ENCODE results near the gene FZD7.
A peak's percentile ranks its signal among the peaks of the same experiment; 100 is the strongest.

FZD7 gene

GRCh38 chr2:202014759-202015211 lies 18.9 kb upstream of the FZD7 start:
- DNase-seq = no peak

- no peak for DNase-seq
These were observed 18.2 kb upstream of the FZD7 start for GRCh38 chr2:202015471-202015870.

GRCh38 chr2:202016579-202017227 lies 17.0 kb upstream of the FZD7 start:
- no peak for DNase-seq

- no peak for DNase-seq
These were observed 15.7 kb upstream of the FZD7 start for GRCh38 chr2:202017940-202018339.

- DNase-seq = peak; percentile 22
These were observed 14.7 kb upstream of the FZD7 start for GRCh38 chr2:202018950-202019349.

GRCh38 chr2:202019689-202020450 lies 13.8 kb upstream of the FZD7 start:
- DNase-seq = no peak

- DNase-seq = peak; percentile 50
These were observed 10.9 kb upstream of the FZD7 start for GRCh38 chr2:202022755-202023154.

GRCh38 chr2:202023198-202023903 lies 10.3 kb upstream of the FZD7 start:
- peak; percentile 94 for DNase-seq

- no peak for DNase-seq
These were observed 9.8 kb upstream of the FZD7 start for GRCh38 chr2:202023904-202024266.

GRCh38 chr2:202024871-202025270 lies 8.8 kb upstream of the FZD7 start:
- no peak for DNase-seq

GRCh38 chr2:202025816-202026215 lies 7.8 kb upstream of the FZD7 start:
- DNase-seq = no peak

GRCh38 chr2:202026507-202026906 lies 7.1 kb upstream of the FZD7 start:
- no peak for DNase-seq

- DNase-seq = no peak
These were observed 3.0 kb upstream of the FZD7 start for GRCh38 chr2:202030691-202031090.

GRCh38 chr2:202031246-202031951 lies 2.3 kb upstream of the FZD7 start:
- DNase-seq = no peak

GRCh38 chr2:202032846-202033316 lies 774 bp upstream of the FZD7 start:
- peak; percentile 72 for DNase-seq

- DNase-seq = peak; percentile 58
These were observed 814 bp downstream of the FZD7 start for GRCh38 chr2:202034249-202035088.

- no peak for DNase-seq
These were observed 1.7 kb downstream of the FZD7 start for GRCh38 chr2:202035089-202035940.

- DNase-seq = no peak
These were observed 2.3 kb downstream of the FZD7 start for GRCh38 chr2:202035941-202036372.

GRCh38 chr2:202036601-202037037 lies 3.0 kb downstream of the FZD7 start:
- DNase-seq = no peak

GRCh38 chr2:202037086-202037485 lies 3.4 kb downstream of the FZD7 start:
- DNase-seq = no peak
